NCI-H774 (cell line): ENCODE data around the gene PPP4R3A.
"Not testable (repeated sequence)": the region's sequence is repeated elsewhere in the genome, so short reads cannot be mapped to it uniquely, and the experiment has no call there.

Source experiments
- DNase-seq: peaks from one replicate; lab custom pipeline; 2025; lab: John Stamatoyannopoulos, UW

The PPP4R3A gene

GRCh38 chr14:91503000-91503504 lies 7.1 kb downstream of the PPP4R3A start:
- DNase-seq, result no peak

- DNase-seq, result no peak
Measured at GRCh38 chr14:91501951-91502930, 7.9 kb downstream of the PPP4R3A start.

DNA sequence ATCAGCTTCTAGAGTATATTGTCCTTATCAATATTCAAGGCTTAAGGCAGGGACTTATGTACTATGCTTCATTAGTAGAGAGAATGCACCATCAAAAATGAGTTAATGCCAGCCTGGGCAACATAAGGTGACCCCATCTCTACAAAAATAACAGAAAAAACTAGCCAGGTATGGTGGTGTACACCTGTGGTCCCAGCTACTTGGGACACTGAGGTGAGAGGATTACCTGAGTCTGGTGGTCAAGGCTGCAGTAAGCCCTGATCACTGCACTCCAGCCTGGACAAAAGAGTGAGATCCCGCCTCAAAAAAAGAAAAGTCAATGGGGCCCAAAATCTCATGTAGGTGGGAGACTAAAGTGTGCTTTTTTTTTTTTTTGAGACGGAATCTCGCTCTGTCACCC lies 8.8 kb downstream of the PPP4R3A start:
- no peak for DNase-seq

DNA sequence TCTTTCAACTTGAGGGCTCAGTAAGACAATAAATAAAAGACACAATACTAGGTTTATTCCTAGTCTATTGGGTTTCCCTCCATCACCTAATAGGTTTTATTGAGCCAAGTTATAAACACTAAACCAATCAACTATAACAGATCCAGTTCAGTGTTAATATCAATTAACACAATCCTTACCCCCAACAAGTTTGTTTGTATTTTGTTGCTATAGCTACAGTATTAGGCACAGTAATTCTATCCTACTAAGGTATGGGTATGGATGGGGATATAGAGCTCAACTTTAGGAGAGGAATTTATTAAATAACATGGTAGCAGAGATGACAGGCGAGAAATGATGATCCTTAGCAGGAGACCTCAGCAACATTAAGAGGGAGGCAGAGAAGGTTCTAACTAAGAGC lies 13.3 kb downstream of the PPP4R3A start:
- no peak for DNase-seq

GRCh38 chr14:91494392-91495065 lies 15.6 kb downstream of the PPP4R3A start:
- DNase-seq, result not testable (repeated sequence)

DNA sequence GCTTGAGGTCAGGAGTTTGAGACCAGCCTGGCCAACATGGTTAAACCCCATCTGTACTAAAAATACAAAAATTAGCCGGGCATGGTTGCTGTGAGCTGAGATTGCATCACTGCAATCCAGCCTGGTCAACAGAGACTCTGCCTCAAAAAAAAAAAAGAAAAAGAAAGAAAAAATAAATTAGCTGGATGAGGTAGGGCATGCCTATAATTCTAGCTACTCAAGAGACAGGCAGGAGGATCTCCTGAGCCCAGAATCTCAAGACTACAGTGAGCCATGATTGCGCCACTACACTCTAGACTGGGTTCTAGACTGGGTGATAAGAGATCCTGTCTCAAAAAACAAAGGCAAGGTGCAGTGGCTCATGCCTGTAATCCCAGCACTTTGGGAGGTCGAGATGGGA lies 16.9 kb downstream of the PPP4R3A start:
- no peak for DNase-seq

DNA sequence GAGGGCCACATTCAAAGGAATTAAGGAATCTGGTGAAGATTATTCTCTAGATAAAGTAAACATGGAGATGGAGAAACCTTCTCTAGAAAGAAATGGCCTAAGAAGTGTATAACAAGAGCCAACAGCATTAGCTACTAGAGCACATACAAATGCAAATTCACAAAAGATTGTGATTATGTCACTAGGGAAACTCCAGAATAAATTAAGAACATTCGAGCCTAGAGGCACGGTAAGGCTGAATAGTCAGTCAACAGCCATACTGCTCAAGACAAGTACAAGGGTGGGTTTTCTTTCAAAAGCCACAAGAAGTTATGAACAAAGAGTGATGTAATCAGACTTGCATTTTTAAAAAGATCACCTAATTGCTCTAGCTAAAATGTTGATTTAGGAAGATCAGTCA lies 25.4 kb downstream of the PPP4R3A start:
- no peak for DNase-seq

DNA sequence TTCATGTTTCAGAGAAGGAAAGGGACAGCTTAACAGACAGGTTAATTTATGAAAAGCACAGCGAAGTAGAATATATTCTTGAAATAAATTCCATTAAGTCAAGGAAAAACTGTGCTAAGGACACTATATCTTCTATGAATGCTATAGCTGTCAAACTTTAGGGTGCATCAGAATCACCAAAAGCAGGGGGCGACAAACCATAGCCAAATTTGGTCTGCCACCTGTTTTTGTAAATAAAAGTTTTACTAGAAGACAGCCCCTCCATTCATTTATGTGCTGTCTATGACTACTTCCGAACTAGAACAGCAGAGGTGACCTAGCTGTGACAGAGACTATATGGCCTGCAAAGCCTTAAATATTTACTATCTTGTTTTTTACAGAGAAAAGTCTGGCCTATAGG lies 25.9 kb downstream of the PPP4R3A start:
- DNase-seq, result no peak

DNA sequence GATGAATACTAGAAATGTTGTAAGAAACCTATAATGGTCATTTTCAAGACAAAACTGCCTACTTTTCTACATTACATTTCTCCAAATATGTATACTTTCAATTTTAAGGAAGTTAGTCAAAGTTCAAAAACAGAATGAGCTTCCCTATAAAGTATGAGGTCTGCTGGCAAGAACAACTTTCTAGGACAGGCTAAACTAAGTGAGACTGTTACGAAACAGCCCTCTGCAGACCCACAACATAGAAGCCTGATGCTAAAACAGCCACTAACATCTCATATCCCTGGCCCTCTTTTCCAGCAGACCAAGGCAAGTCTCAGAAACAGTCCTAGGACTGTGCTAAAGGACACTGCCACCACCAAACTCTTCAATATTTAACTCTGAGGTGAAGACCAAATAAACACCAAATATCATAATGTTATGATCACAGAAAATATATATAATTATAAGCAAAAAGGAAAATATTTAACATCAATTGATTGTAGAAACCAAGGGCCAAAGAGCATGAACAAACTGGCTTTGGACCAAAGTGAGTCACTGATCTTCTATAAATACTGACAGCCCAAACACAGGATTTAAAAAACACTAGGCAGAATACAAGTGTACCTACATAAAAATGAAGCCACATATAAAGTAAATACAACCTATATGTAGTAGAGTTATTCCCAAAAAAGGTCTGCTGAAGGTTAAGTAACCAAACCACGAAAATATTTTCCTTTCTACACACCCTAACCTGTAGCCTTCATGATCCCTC lies 27.7 kb downstream of the PPP4R3A start:
- no peak for DNase-seq

DNA sequence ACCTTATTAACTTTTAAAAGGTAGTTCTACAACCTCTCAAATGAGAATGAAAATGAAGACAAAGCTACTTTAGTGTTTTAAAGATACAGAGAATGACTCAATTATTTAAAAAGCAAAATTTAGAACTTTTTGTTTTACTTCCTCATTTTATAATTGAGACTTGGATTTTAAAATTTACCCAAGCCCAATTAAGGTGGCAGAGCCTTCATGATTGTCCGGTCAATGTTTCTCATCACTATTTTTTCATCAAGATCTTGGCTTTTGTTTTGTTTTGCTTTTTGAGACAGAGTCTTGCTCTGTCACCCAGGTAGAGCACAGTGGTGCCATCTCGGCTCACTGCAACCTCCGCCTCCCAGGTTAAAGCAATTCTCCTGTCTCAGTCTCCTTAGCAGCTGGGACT lies 32.7 kb downstream of the PPP4R3A start:
- DNase-seq, result no peak

DNA sequence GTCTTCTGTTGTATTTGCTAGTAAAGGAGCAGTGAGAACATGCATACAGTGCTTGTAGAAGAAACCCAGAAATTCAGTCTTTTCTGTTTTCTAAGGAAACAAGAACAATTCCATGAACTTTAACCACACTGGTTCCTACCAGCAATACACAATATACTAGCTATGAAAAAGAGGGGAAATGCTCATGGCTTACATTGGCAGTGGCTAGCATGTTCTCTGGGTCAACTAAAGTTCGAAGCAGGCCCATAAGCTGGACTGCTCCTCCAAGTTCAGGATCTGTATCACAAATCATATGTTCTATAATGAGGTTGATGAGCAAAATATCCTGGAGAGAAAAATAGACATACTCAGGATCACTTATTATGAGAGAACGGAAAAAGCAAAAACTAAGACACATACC lies 37.1 kb downstream of the PPP4R3A start:
- DNase-seq, result no peak

GRCh38 chr14:91470216-91470615 lies 39.9 kb downstream of the PPP4R3A start:
- no peak for DNase-seq

DNA sequence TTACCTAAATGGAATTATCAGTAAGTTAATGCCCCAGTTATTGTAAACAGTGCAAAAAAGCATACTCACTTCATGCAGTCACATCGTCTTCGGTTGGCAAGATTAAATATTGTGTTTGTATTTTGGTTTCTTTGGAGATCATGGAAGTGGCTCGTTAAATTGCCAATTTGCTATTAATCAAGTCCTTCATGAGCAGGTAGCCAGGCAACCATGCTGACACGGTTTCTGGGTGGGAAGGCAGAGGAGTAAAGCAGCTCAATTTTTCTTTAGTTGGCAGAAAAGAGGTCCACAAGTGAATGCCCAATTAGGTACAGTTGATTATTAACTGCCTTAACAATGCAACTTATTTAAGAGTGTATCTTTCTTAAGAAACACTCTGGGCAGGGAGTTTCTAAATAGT lies 43.9 kb downstream of the PPP4R3A start:
- DNase-seq, result peak; percentile 78

DNA sequence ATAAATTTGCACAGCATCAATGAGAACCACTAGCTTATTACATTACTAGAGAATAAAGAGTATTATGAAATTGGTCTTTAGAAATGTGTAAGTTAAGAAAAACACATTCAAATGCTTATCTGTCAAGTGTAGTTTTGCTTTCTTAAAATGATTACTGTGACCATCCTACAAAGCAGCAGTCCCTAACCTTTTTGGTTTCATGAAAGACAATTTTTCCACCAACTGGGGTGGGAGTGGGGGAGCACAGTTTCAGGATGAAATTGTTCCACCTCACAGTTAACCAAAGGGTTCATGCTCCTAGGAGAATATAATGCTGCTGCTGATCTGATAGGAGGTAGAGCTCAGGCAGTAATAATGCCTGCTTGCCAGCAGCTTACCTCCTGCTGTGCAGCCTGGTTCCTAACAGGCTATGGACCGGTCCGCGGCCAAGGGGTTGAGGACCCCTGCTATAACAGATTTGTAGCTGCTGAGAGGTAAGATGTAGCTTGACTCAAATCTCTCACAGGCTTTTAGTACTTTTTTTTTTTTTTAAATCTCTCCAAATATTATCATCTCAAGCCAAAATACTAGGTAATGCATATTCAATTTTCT lies 45.4 kb downstream of the PPP4R3A start:
- no peak for DNase-seq

- DNase-seq, result no peak
Measured at GRCh38 chr14:91458612-91459011, 51.5 kb downstream of the PPP4R3A start.

DNA sequence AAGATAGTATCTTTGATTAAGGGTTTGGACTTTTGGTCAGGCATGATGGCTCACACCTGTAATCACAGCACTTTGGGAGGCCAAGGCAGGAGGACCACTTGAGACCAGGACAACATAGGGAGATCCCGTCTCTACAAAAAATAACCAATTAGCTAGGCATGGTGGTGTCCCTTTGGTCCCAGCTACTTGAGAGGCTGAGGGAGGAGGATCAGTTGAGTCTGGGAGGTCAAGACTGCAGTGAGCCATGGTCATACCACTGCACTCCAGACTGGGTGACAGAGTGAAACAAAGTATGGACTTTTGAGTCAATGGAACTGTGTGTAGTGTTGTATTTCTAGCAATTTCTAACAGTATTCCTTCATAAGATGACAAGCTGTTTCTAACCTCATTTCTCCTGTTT lies 53.8 kb downstream of the PPP4R3A start:
- DNase-seq, result no peak

DNA sequence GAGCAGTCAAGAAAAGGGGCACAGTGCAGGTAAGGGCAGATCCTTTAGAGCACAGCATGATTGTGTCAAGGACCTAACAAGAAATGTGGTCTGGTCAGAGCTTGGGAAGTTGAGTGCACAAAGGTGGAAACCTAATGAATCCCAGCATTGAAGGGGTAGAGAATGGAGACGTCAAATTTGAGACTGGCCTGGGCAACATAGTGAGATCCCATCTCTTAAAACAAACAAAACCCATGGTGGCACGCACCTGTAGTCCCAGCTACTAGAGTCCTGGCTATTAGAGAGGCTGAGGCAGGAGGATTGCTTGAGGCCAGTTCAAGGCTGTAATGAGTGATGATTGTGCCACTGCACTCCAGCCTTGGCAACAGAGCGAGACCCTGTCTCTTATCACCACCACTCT lies 55.5 kb downstream of the PPP4R3A start:
- DNase-seq, result no peak

GRCh38 chr14:91454155-91454554 lies 56.0 kb downstream of the PPP4R3A start:
- no peak for DNase-seq

DNA sequence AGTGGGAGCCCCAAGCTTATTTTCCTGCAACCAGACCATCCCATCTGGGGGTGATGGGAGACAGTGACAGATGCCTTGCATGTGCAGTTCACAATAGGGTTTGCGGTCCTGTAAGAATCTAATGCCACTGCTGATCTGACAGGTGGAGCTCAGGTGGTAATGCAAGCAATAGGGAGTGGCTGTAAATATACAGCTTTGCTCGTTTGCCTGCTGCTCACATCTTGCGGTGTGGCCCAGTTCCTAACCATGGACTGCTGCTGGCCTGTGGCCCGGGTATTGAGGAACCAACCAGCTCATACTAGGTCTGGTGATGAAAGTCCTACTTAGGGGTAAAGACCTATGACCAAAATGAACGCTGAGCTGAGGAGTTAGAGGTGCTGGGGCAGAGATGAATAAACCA lies 56.4 kb downstream of the PPP4R3A start:
- DNase-seq, result no peak

DNA sequence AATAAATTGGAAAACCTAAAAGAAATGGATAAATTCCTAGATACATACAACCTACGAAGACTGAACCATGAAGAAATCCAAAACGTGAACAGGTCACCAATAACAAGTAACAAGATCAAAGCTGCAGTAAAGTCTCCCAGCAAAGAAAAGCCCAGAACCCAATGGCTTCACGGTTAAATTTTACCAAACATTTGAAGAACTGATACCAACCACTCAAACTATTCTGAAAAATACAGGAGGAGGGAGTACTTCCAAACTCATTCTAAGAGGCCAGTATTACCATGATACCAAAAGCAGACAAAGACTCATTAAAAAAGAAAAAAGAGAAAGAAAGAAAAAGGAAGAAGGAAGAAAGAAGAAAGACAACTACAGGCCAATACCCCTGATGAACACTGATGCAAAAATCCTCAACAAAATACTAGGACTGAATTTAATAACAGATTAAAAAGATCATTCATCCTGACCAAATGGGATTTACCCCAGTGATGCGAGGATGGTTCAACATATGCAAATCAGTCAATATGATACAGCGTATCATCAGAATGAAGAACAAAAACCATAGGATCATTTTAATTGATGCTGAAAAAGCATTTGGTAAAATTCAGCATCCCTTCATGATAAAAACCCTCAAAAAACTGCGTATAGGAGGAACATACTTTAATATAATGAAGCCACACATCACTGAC lies 65.6 kb downstream of the PPP4R3A start:
- no peak for DNase-seq

DNA sequence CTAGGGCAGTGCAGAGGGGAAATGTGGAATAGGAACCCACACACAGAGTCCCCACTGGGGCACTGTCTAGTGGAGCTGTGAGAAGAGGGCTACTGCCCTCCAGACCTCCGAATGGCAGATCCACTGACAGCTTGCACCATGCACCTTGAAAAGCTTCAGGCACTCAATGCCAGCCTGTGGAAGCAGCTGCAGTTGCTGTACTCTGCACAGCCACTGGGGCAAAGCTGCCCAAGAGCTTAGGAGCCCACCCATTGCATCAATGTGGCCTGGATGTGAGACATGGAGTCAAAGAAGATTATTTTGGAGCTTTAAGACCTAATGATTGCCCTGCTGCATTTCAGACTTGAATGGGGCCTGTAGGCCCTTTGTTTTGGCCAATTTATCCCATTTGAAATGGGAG lies 70.8 kb downstream of the PPP4R3A start:
- DNase-seq, result no peak
